CD14-positive monocyte (primary cell): ENCODE data around the gene USE1. TPM values are rescaled to one million over a fixed set of nuclear protein-coding genes. Genes with fewer than 3 reads are reported as not detected.

Source experiments
- DNase-seq, 3 donors: peaks; one replicate each; pipeline ENCODE4 v3.0.0-alpha.2; 2011 to 2022
- H2AFZ ChIP-seq: 2 replicates; pipeline ENCODE4 v1.6.0; 2012; ENCODE audit warnings: mild to moderate bottlenecking, low read depth, low read length, inconsistent platforms; ENCODE audit not compliant: insufficient read depth, poor library complexity, severe bottlenecking
- H3K27ac ChIP-seq, 2 donors: 1 replicate in 1 of 2; 2 replicates in 1 of 2; pipeline ENCODE4 v1.5.1; 2012 to 2013; ENCODE audit warnings: low read length in 2 of 2, control low read depth in 1 of 2, inconsistent platforms in 1 of 2, low read depth in 1 of 2, mild to moderate bottlenecking in 1 of 2
- H3K27me3 ChIP-seq, 2 donors: one replicate each; pipeline versions ENCODE4 v1.6.0 to v1.6.1; 2011 to 2013; ENCODE audit warnings: low read length in 2 of 2; ENCODE audit not compliant: control insufficient read depth in 2 of 2, insufficient read depth in 2 of 2
- H3K36me3 ChIP-seq, 2 donors: replicated peaks in 1 of 2; 1 replicate in 1 of 2; 2 replicates in 1 of 2; pipeline versions ENCODE4 v1.5.1 to v1.6.1; 2012 to 2013; ENCODE audit warnings: low read length in 2 of 2, control low read depth in 1 of 2, inconsistent platforms in 1 of 2, mild to moderate bottlenecking in 1 of 2; ENCODE audit not compliant: insufficient read depth in 2 of 2, control insufficient read depth in 1 of 2
- H3K4me1 ChIP-seq, 2 donors: 1 replicate in 1 of 2; 2 replicates in 1 of 2; pipeline versions ENCODE4 v1.5.1 to v1.6.1; 2012 to 2013; ENCODE audit warnings: low read length in 2 of 2, control low read depth in 1 of 2, inconsistent platforms in 1 of 2, mild to moderate bottlenecking in 1 of 2, moderate library complexity in 1 of 2; ENCODE audit not compliant: insufficient read depth in 2 of 2, control insufficient read depth in 1 of 2
- H3K4me2 ChIP-seq: replicated peaks from 2 replicates; pipeline ENCODE3; 2012; ENCODE audit warnings: low read length, moderate library complexity, mild to moderate bottlenecking; ENCODE audit not compliant: poor library complexity, severe bottlenecking; ENCODE audit errors: extremely low read depth
- H3K4me3 ChIP-seq, 3 experiments: fragments of 200-600 bp in 1 of 3; sonication (generic) in 1 of 3; replicated peaks in 1 of 3; 1 replicate in 2 of 3; 2 replicates in 1 of 3; pipeline ENCODE4 v1.5.1; 2011 to 2013; ENCODE audit warnings: low read length in 3 of 3, mild to moderate bottlenecking in 3 of 3, control low read depth in 2 of 3, low read depth in 2 of 3, inconsistent platforms in 1 of 3, moderate library complexity in 1 of 3
- H3K79me2 ChIP-seq: 2 replicates; pipeline ENCODE4 v1.6.0; 2012; ENCODE audit warnings: mild to moderate bottlenecking, control low read depth, inconsistent platforms, low read length, moderate library complexity; ENCODE audit not compliant: insufficient read depth
- H3K9ac ChIP-seq: 2 replicates; pipeline ENCODE4 v1.6.0; 2017; ENCODE audit warnings: low read length, mild to moderate bottlenecking; ENCODE audit not compliant: insufficient read depth, poor library complexity, severe bottlenecking
- H3K9me3 ChIP-seq, 2 donors: replicated peaks in 1 of 2; 1 replicate in 1 of 2; 2 replicates in 1 of 2; pipeline versions ENCODE4 v1.5.1 to v1.6.1; 2012 to 2013; ENCODE audit warnings: low read length in 2 of 2, control low read depth in 1 of 2; ENCODE audit not compliant: control insufficient read depth in 1 of 2, insufficient read depth in 1 of 2
- H4K20me1 ChIP-seq: 2 replicates; pipeline ENCODE4 v1.6.0; 2012; ENCODE audit warnings: mild to moderate bottlenecking, low read length, control low read depth, moderate library complexity; ENCODE audit not compliant: insufficient read depth
- H3K27ac Mint-ChIP-seq, 7 donors: one replicate each; pipeline ENCODE4 v1.8.0; 2020; ENCODE audit warnings: mild to moderate bottlenecking in 7 of 7, mixed read lengths in 7 of 7, moderate library complexity in 6 of 7, inconsistent platforms in 2 of 7
- H3K27me3 Mint-ChIP-seq, 3 donors: one replicate each; pipeline ENCODE4 v1.8.0; 2021 to 2022; ENCODE audit warnings: low read depth in 3 of 3, mild to moderate bottlenecking in 3 of 3, mixed read lengths in 3 of 3, moderate library complexity in 3 of 3, inconsistent platforms in 1 of 3
- H3K36me3 Mint-ChIP-seq, 2 donors: one replicate each; pipeline ENCODE4 v1.8.0; 2020; ENCODE audit warnings: mixed read lengths in 2 of 2, inconsistent platforms in 1 of 2, mild to moderate bottlenecking in 1 of 2
- H3K4me1 Mint-ChIP-seq: one replicate; pipeline ENCODE4 v1.8.0; 2020; ENCODE audit warnings: mild to moderate bottlenecking, mixed read lengths
- H3K4me3 Mint-ChIP-seq, 2 donors: one replicate each; pipeline ENCODE4 v1.8.0; 2020; ENCODE audit warnings: mild to moderate bottlenecking in 2 of 2, mixed read lengths in 2 of 2, moderate library complexity in 1 of 2
- H3K9me3 Mint-ChIP-seq, 7 donors: one replicate each; pipeline ENCODE4 v1.8.0; 2020 to 2022; ENCODE audit warnings: mixed read lengths in 7 of 7, mild to moderate bottlenecking in 6 of 7, moderate library complexity in 6 of 7, inconsistent platforms in 2 of 7
- CTCF ChIP-seq: fragments of 200-600 bp; IDR thresholded peaks from one replicate; pipeline ENCODE4 v1.8.0; 2022; ENCODE audit warnings: antibody characterized with exemption, mild to moderate bottlenecking
- WGBS: methylation state at CpG from one replicate; pipeline ENCODE4 v1.1.5; 2013; ENCODE audit warnings: missing lambda C conversion rate; ENCODE audit not compliant: insufficient coverage; 5-methylcytosine and 5-hydroxymethylcytosine counted together
- intact Hi-C, 2 donors: fragments of 100-400 bp; cut with micrococcal nuclease; formaldehyde crosslinking; loops; one replicate each; pipeline versions ENCODE4 v1.15.0 to v1.15.1; 2023
- polyA plus RNA-seq, 3 donors: library from polyadenylated mRNA; depleted of rRNA in 1 of 3; unstranded in 2 of 3; stranded (reverse) in 1 of 3; fragments of 300-500 nt in 2 of 3; fragments of >200 nt in 1 of 3; fragmentation: Illumina TruSeq in 2 of 3; gene quantifications; 1 replicate in 2 of 3; 2 replicates in 1 of 3; pipeline ENCODE4 v1.2.3, GENCODE V29; 2012 to 2021

The USE1 gene
- polyA plus RNA-seq, 3 donors, result 26.5 to 39.8 (median 29.7) TPM

GRCh38 chr19:17195106-17195505, 20.1 kb upstream of the USE1 start:
- H3K4me1 Mint-ChIP-seq, result no peaks in the 10 kb centered on the region
- no peak overlapping the region for H3K27ac ChIP-seq
- H4K20me1 ChIP-seq, result peaks cover 17% of the 10 kb centered on the region
- no peaks in the 10 kb centered on the region for H3K79me2 ChIP-seq
- no peaks in the 10 kb centered on the region for H3K4me1 ChIP-seq
- H3K36me3 Mint-ChIP-seq, result peaks cover 80 to 100% of the 10 kb centered on the region in 2 donors
- no peaks in the 10 kb centered on the region for H3K27me3 ChIP-seq
- H3K36me3 ChIP-seq, result peaks cover 81 to 97% of the 10 kb centered on the region in 2 donors
- H3K9me3 ChIP-seq, result no peaks in the 10 kb centered on the region
- DNase-seq, result no peak
- over 99% methylated on average over 18 of the region's 23 CpGs for WGBS
- no peak overlapping the region for H3K4me3 ChIP-seq
- no peak for TF ChIP-seq CTCF
- intact Hi-C loops, result no loop called here
- no peak overlapping the region for H3K27ac Mint-ChIP-seq
- peaks cover 0 to 3% (median 0%) of the 10 kb centered on the region in 3 donors for H3K27me3 Mint-ChIP-seq
- H3K9me3 Mint-ChIP-seq, result no peaks in the 10 kb centered on the region
- no peak overlapping the region for H3K9ac ChIP-seq
- no peak overlapping the region for H2AFZ ChIP-seq
- H3K4me2 ChIP-seq, result no peak overlapping the region
- H3K4me3 Mint-ChIP-seq, result no peak overlapping the region

- H3K9me3 Mint-ChIP-seq, result no peaks in the 10 kb centered on the region
- Histone ChIP-seq H3K4me1 (no peaks in the 10 kb centered on the region), H4K20me1 (peaks cover 32% of the 10 kb centered on the region), H3K4me3 (no peak overlapping the region), H3K27ac (no peak overlapping the region), H3K4me2 (no peak overlapping the region), H2AFZ (no peak overlapping the region), H3K36me3 (peaks cover 82 to 97% of the 10 kb centered on the region in 2 donors), H3K27me3 (no peaks in the 10 kb centered on the region), H3K9me3 (no peaks in the 10 kb centered on the region), H3K79me2 (no peaks in the 10 kb centered on the region), H3K9ac (no peak overlapping the region)
- peaks cover 0 to 3% (median 0%) of the 10 kb centered on the region in 3 donors for H3K27me3 Mint-ChIP-seq
- WGBS, result 100% methylated on average over 3 of the region's 7 CpGs
- H3K27ac Mint-ChIP-seq, result no peak overlapping the region
- H3K4me3 Mint-ChIP-seq, result no peak overlapping the region
- H3K36me3 Mint-ChIP-seq, result peaks cover 81 to 100% of the 10 kb centered on the region in 2 donors
- no peaks in the 10 kb centered on the region for H3K4me1 Mint-ChIP-seq
- intact Hi-C loops, result no loop called here
- DNase-seq, result no peak
- TF ChIP-seq CTCF, result no peak
Measured at GRCh38 chr19:17196610-17197009, 18.5 kb upstream of the USE1 start.
